Epithelial cell of alveolus of lung (primary cell): ENCODE measurements around the gene ILKAP. TPM values are rescaled to one million over a fixed set of nuclear protein-coding genes. Genes with fewer than 3 reads are reported as not detected.

ENCODE experiments used
- total RNA-seq: library from RNA; depleted of rRNA; stranded (reverse); fragments of >200 nt; gene quantifications from 2 replicates; pipeline ENCODE4 v1.2.1, GENCODE V29; 2015

The ILKAP gene, protein sequence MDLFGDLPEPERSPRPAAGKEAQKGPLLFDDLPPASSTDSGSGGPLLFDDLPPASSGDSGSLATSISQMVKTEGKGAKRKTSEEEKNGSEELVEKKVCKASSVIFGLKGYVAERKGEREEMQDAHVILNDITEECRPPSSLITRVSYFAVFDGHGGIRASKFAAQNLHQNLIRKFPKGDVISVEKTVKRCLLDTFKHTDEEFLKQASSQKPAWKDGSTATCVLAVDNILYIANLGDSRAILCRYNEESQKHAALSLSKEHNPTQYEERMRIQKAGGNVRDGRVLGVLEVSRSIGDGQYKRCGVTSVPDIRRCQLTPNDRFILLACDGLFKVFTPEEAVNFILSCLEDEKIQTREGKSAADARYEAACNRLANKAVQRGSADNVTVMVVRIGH
- total RNA-seq: 10.2 and 12.2 TPM in 2 replicates

DNA sequence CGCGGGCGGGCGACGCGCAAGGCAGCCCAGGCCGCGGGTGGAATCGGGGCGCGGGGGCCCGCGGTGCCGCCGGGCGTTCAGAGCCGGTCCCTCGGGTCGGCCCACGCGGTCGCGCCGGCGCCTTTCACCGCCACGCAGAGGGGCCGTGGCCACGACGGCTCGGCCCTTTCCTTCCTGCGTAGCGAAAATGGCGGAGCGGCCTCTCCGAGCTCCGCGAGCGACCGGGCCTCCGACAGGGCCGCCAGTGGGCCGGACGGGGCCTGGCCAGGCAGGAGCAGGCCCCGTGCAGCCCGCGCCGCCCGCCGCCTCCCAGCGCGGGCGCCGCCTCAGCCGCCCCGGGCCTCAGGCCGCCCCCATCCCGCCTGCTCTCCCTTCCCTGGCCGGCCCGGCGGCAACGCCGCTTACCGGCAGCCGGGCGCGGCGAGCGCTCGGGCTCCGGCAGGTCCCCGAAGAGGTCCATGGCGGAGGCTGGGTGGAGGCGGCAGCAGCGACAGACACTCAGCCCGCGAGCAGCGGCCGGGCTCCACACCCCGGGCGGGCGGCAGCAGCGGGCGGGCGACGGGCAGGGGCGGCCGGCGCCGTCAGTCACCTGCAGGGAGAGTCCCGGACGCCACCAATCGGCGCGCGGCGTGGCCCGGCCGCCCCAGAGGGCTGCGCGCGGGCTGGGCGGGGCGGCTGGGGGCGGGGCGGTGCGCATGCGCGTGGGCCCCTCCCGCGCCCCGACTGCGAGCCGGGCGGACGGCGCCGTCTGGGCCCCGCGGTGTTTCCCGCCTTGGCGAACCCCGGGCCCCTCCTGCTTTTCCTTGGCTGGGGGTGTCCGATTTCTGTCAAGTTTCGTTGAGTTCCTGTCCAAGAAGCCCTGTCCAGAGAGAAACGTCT lies at the start of gene ILKAP:
Gene ILKAP, minus strand, starts transcription at position 602 of the 879 bp plus-strand sequence. Its CDS starts 142 bp downstream, at position 460.

DNA sequence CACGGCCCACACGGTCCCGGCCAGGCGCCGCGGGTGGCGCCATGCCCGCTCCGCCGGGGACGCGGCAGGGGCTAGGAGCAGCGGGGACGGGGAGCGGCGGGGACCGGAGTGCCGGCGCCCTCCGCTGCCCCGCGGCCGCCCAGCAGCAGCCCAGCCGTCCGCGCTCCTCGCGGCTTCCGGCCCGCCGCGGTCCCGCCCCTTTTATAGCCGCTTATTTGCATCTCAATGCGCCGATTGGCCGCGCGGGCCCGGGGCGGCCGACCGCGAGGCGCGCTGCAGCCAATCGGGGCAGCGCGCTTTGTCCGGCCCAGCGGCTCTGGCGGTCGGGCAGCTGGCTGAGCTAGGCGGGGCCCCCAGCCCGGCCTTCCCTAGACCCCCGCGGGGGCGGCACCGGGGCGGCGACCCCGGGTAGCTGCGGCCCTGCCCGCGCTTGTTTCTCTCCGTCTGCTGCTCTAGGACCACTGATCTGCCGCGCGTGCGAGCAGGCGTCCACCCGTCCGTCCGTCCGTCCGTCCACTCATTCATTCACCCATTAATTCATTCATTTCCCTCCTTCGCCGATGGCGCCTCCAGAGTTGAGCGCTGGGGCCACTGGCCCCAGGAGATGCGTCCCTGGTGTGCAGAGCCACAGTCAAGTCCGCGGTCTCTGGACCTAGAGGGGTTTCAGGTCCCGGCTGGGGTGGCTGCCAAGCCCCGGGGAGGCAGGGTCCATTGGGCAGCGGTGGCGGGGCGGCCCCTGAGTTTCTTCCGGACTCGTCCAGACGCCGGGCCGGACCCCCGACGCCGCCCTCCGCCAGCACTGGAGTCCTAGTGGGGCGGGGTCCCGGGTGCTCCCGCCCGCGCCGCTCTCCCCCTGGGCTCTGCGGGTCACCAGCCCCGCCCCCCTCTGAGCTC lies 36.6 kb upstream of the ILKAP start, which contains the start of gene HES6:
Gene HES6, minus strand, starts transcription at position 176 of the 894 bp plus-strand sequence. Its CDS starts 133 bp downstream, at position 43.

DNA sequence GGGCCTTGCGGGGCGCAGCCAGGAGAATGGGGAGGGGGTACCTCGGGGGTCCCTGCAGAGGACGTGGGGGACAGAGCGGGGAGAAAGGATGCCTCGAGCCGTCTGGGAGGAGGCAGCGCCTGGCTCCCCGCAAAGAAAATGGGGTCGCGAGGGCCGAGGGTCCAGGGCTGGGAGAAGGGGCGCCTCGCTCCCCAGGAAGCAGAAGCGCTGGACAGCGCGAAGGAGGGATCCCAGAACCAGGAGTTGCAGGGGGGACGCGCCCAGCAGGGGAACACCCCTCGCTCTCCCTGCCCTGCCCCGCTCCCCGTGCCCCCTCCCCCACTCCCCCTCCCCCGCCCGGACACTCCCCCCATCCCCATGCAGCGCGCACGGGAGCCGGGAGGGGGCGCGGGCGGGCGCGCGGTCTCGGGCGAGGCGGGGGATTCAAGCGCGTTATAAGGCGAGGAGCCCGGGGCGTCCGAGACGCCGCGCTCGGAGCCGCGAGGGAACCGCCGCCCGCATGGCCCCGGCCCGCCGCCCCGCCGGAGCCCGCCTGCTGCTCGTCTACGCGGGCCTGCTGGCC lies 44.9 kb downstream of the ILKAP start, which contains the start of gene ERFE:
Gene ERFE, plus strand, starts transcription at position 462 of the 562 bp plus-strand sequence. Its CDS starts 38 bp downstream, at position 500.

DNA sequence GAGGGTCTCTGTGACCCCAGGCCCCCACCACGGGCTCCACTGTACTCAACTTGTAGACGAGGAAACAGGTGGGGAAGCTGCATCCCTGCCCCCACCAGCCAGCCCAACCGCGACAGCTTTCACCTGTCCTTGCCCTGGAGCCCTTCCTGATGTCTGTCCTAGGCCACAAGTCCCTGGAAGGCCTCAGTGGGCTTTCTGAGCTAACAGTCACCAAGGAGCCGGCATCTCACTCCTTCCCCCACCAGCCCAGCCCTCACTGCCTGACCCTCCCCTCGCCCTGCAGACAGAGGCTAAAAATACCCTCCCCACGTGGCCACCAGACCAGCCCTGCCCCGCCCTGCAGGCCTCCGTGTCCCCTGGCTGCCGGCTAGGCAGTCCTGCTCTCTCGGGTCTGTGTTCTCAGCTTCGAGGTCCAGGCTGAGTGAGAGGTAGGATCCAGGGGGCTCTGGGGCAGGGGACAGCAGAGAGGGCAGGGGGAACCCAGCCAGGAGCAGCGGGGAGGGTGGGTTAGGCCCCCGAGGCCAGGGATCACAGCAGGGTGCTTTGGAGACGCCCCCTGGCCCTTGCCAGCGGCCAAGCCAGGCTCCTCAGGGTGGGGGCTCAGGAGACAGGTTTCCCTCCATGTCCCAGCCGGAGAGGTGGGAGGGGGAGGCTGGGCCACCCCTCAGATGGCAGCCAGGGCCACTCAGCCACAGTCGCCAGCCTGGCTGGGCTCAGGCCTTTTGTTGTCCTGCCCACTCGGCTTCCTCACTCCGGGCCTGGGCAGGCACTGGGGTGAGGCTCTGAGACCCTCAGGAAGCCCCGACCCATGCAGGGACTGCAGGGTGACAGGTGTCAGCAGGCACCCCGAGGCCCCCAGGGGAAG lies 64.9 kb downstream of the ILKAP start, which contains the start of gene KLHL30:
Gene KLHL30, plus strand, starts transcription at position 338 of the 865 bp plus-strand sequence. CDS start 2,087 bp downstream, outside the sequence.

Other genes with a start within 250 kb of the ILKAP start
- gene UBE2F, start 236.7 kb downstream of the ILKAP start, total RNA-seq: 41.0 and 74.6 TPM in 2 replicates
- 9.7 and 20.0 TPM in 2 replicates for gene SCLY, start 142.7 kb downstream of the ILKAP start, total RNA-seq
- 0.39 and 2.9 TPM in 2 replicates for gene ESPNL, start 103.4 kb downstream of the ILKAP start, total RNA-seq
- gene KLHL30, start 65.0 kb downstream of the ILKAP start, total RNA-seq: 0.32 TPM in 1 of 2 replicates, not detected in the other
- 2.4 and 9.1 TPM in 2 replicates for gene ERFE, start 44.7 kb downstream of the ILKAP start, total RNA-seq
- 2.2 and 4.1 TPM in 2 replicates for gene HES6, start 36.3 kb upstream of the ILKAP start, total RNA-seq
- 1.6 and 1.8 TPM in 2 replicates for gene PER2, start 84.9 kb upstream of the ILKAP start, total RNA-seq
- gene TRAF3IP1, start 116.8 kb upstream of the ILKAP start, total RNA-seq: 4.7 and 11.4 TPM in 2 replicates
- 20.1 and 39.6 TPM in 2 replicates for gene ASB1, start 223.2 kb upstream of the ILKAP start, total RNA-seq